Panc1 (cell line): ENCODE results near the gene ADPRS.

ENCODE experiments used
- POLR2AphosphoS5 ChIP-seq: IDR thresholded peaks from 2 replicates; pipeline ENCODE4 v1.6.1; 2012; ENCODE audit warnings: mild to moderate bottlenecking, low read depth, low read length, moderate library complexity
- TF ChIP-seq, protein P1 (sequence below): fragments of 450-650 bp; IDR thresholded peaks from 2 replicates; pipeline ENCODE4 v1.5.1; 2017; ENCODE audit warnings: mild to moderate bottlenecking

DNA sequence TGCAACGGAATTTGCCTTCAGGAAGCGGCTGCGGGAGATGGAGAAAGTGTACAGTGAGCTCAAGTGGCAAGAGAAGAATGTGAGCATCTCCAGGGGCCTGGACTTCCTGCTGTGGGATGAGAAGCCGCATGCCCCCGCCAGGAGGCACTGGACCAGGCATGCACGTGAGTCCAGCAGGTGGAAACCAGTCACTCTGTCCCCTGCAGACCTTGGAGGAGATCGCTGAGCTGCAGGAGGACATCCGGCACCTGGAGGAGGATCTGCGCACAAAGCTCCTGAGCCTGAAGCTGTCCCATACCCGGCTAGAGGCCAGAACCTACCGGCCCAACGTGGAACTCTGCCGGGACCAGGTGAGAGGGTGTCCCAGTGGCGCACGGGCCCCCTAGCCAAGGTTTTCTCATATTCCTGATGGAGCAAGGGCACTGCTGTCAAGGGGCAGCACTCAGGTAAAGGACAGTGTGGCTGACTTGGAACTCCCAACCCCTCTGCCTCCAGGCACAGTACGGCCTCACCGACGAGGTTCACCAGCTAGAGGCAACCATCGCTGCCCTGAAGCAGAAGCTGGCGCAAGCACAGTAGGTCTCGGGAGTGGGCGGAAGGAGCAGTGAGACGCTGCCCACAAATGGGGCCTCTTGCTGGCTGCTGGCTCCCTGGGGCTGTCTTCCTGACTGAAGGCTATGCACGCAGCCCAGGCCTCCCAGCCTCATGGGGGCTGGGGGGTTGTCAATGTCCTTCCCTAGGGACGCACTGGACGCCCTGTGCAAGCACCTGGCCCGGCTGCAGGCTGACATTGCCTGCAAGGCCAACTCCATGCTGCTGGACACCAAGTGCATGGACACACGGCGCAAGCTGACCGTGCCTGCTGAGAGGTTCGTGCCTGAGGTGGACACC is 1.2 kb upstream of the ADPRS start:
- TF ChIP-seq, protein P1, sequence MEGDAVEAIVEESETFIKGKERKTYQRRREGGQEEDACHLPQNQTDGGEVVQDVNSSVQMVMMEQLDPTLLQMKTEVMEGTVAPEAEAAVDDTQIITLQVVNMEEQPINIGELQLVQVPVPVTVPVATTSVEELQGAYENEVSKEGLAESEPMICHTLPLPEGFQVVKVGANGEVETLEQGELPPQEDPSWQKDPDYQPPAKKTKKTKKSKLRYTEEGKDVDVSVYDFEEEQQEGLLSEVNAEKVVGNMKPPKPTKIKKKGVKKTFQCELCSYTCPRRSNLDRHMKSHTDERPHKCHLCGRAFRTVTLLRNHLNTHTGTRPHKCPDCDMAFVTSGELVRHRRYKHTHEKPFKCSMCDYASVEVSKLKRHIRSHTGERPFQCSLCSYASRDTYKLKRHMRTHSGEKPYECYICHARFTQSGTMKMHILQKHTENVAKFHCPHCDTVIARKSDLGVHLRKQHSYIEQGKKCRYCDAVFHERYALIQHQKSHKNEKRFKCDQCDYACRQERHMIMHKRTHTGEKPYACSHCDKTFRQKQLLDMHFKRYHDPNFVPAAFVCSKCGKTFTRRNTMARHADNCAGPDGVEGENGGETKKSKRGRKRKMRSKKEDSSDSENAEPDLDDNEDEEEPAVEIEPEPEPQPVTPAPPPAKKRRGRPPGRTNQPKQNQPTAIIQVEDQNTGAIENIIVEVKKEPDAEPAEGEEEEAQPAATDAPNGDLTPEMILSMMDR = no peak
- no peak for TF ChIP-seq POLR2AphosphoS5
